GM10248 (cell line): ENCODE results near the gene LGALS9C.
"Not testable (repeated sequence)": the region's sequence is repeated elsewhere in the genome, so short reads cannot be mapped to it uniquely, and the experiment has no call there.

ENCODE experiments used
- CTCF ChIA-PET: fragments of 300-600 bp; sonication (Branson Sonifier 250); formaldehyde crosslinking; extraction: SDS; loops from one replicate; lab custom pipeline; 2021; ENCODE audit warnings: antibody characterized with exemption; lab: Yijun Ruan, JAX
- POLR2A ChIA-PET: fragments of 350-650 bp; sonication (Branson Sonifier 250); formaldehyde crosslinking; extraction: SDS; loops from one replicate; lab custom pipeline; 2020; ENCODE audit warnings: antibody characterized with exemption; lab: Yijun Ruan, JAX
- DNase-seq: peaks from one replicate; pipeline ENCODE4 v3.0.0; 2012; ENCODE audit errors: extremely low spot score

Gene LGALS9C

DNA sequence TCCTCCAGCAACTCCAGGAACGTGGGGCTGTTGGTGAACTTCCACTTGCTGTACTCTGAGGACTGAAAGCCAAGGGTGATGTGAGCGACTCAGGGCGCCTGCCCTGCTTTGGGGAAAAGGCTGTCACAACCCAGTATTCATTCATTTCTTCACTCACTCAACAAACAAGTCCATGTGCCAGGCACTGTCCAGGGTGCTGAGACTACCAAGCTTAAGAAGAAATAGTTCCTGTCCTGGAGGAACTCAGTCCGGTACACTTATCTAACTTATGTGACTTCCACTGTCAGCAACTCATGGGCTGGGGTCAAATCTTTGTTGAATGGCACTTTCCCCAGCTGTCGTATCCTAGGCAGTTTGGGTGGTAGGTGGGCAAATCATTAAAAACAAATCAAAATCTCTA lies 26.6 kb downstream of the LGALS9C start:
- DNase-seq, POLR2A ChIA-PET, CTCF ChIA-PET: not testable (repeated sequence)

GRCh38 chr17:18507729-18508128 lies 31.1 kb downstream of the LGALS9C start:
- CTCF ChIA-PET, POLR2A ChIA-PET, DNase-seq: not testable (repeated sequence)

DNA sequence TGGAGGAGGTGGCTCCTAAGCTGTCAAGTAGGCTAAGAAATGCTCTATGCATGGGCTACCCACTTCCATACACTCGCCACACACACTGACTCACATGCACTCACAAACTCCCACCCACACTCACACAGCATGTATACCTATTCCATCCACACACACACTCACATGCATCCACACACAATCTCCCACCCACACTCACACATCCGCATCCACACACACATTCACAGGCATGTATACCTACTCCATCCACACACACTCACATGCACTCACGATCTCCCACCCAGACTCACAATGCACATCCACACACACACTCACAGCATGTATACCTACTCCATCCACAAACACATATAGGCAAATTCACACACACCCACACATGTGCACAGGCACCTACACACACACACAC lies 32.1 kb downstream of the LGALS9C start:
- DNase-seq, POLR2A ChIA-PET, CTCF ChIA-PET: not testable (repeated sequence)

DNA sequence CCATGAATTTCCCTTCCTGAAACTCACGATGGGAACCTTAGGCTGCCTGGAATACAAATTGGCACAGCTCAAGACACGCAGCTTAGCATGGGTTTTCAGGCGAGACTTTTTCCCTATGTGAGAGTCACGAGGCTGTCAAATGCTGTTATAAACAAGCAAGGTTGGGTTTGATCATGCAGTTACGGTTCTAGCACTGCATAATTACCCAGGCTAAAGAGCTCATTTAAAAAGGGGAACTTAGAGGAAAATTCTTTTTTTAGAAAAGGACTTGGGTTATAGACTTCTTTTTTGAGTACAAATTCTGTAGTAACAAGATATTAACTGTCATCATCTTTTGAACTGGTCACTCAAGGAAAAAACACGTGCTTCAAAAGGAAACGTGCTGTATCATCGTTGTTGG lies 44.5 kb downstream of the LGALS9C start:
- CTCF ChIA-PET, DNase-seq, POLR2A ChIA-PET: not testable (repeated sequence)

DNA sequence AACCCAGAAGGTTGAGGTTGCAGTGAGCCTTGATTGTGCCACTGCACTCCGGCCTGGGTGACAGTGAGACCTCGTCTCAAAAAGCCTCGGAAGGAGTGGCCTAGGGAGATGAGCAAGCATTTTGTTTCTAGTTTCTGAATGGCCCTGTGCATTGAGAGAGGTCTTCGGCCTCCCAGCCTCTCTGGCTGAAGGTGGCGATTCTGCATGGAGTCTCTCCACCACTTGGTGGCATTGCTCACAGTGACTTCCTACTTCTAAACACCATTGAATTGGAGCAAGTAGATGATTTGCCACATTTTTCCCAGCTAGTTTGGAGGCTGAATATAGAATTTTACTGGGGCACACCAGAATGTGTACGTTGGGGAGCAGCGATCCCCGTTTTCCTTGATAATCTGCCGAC lies 48.4 kb downstream of the LGALS9C start:
- DNase-seq, CTCF ChIA-PET, POLR2A ChIA-PET: not testable (repeated sequence)

- CTCF ChIA-PET, POLR2A ChIA-PET: not testable (repeated sequence)
These were observed 49.7 kb downstream of the LGALS9C start for GRCh38 chr17:18526168-18526800.

GRCh38 chr17:18527354-18527753 lies 50.8 kb downstream of the LGALS9C start:
- DNase-seq, CTCF ChIA-PET, POLR2A ChIA-PET: not testable (repeated sequence)

More at GRCh38 chr17:18526168-18526800, 49.7 kb downstream of the LGALS9C start:
- DNase-seq = not testable (repeated sequence)

DNA sequence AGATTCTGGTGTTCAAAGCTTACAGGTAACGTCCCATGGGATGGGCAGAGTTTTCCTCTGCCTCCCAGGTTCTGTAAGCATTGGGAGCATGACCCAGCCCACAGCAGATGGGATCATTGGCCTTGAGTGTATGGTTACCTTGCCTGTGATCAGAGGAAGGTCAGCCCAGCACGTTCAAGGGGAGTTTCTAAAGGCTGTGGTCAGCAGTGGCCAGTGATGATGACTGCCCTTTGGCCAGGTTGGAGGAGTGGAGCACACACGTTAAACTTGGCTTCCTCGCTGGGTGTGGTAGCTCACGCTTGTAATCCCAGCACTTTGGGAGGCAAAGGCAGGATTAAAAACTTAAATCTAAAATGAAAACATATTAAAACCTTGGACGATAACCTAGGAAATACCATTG lies 51.8 kb downstream of the LGALS9C start:
- CTCF ChIA-PET, DNase-seq, POLR2A ChIA-PET: not testable (repeated sequence)

DNA sequence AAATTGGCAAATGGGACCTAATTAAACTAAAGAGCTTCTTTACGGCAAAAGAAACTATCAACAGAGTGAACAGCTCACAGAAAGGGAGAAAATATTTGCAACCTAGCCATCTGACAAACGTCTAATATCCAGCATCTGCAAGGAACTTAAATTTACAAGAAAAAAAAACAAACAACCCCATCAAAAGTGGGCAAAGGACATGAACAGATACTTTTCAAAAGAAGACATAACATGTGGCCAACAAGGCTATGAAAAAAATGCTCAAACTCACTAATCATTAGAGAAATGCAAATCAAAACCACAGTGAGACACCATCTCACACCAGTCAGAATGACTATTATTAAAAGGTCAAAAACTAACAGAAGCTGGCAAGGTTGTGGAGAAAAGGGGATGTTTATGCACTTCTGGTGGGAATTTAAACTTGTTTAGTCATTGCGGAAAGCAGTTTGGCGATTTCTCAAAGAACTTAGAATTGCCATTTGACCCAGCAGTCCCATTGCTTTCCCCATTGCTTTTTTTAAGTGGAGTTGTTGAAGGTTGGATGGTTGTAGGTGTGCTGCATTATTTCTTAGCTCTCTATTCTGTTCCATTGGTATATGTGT lies 52.4 kb downstream of the LGALS9C start:
- CTCF ChIA-PET, POLR2A ChIA-PET, DNase-seq: not testable (repeated sequence)

- DNase-seq, POLR2A ChIA-PET, CTCF ChIA-PET: not testable (repeated sequence)
These were observed 53.8 kb downstream of the LGALS9C start for GRCh38 chr17:18530405-18530804.

DNA sequence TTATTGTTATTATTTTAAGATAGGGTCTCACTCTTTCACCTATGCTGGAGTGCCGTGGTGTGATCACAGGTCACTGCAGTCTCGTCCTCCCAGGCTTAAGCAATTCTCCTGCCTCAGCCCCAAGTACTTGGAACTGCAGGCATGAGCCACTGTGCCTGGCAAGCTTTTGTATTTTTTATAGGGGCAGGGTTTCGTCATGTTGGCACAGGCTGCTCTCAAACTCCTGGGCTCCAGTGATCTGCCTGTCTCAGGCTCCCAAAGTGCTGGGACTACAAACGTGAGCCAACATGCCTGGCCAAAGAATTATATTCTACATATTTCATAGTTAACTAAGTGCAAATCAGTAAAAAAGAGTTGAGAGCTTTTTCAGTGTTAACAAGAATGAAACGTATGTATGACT lies 65.6 kb downstream of the LGALS9C start:
- POLR2A ChIA-PET, DNase-seq: not testable (repeated sequence)
- CTCF ChIA-PET = interaction anchor here (0.7 kb wide), 1 partner anchor 1469 kb away, joined by 3 read pairs; no protein-coding TSS in a partner anchor

GRCh38 chr17:18542907-18543306 lies 66.3 kb downstream of the LGALS9C start:
- CTCF ChIA-PET, POLR2A ChIA-PET, DNase-seq: not testable (repeated sequence)
